Mesodermal cell (in vitro differentiated cells): Measurements from ENCODE around the gene COL18A1.

ENCODE experiments used
- H3K27ac ChIP-seq: 2 replicates; pipeline ENCODE4 v1.7.0; 2013; ENCODE audit warnings: mild to moderate bottlenecking, low read depth, low read length, moderate library complexity; ENCODE audit not compliant: severe bottlenecking
- H3K36me3 ChIP-seq: 2 replicates; pipeline ENCODE4 v1.7.1; 2013; ENCODE audit warnings: mild to moderate bottlenecking, low read length, moderate library complexity; ENCODE audit not compliant: control insufficient read depth, insufficient read depth
- H3K4me1 ChIP-seq: one replicate; pipeline ENCODE4 v1.7.1; 2013; ENCODE audit warnings: mild to moderate bottlenecking, low read length; ENCODE audit not compliant: insufficient read depth, control insufficient read depth, poor library complexity, severe bottlenecking
- H3K4me3 ChIP-seq: 2 replicates; pipeline ENCODE4 v1.7.0; 2013; ENCODE audit warnings: low read length, control low read depth, mild to moderate bottlenecking; ENCODE audit not compliant: insufficient read depth, poor library complexity, severe bottlenecking; ENCODE audit errors: extremely low read depth
- H3K9me3 ChIP-seq: 2 replicates; pipeline ENCODE4 v1.7.1; 2013; ENCODE audit warnings: mild to moderate bottlenecking, low read length, moderate library complexity; ENCODE audit not compliant: control insufficient read depth
- WGBS, 2 experiments: methylation state at CpG; one replicate each; pipeline ENCODE4 v1.1.5; 2013; ENCODE audit warnings: missing lambda C conversion rate in 2 of 2; ENCODE audit not compliant: insufficient coverage in 2 of 2; 5-methylcytosine and 5-hydroxymethylcytosine counted together

COL18A1 gene

DNA sequence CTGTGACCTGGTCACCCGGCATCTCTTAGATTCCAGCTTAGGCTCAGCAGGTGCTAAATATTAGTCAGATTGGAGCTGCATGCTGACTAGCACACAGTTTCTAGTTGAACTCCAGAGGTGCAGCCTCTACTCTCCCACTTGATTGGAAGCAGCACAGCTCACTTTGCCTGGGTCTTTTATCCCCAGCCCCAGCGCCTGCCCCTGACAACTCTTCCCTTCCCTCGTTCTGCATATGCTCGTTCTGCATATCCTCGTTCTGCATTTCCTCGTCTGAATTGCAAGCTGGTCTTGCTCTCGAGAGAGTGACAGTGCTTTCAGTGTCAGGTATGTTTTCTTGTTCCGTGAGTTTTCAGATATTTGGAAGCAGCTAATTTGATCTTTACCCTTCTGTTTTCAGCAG, 11.7 kb downstream of the COL18A1 start:
- H3K9me3 ChIP-seq, result no peaks in the 10 kb centered on the region
- no peak overlapping the region for H3K27ac ChIP-seq
- H3K36me3 ChIP-seq, result peaks cover 57% of the 10 kb centered on the region
- WGBS, 2 experiments, result 51 to 52% methylated on average over 7 to 8 of the region's 8 CpGs
- no peak overlapping the region for H3K4me3 ChIP-seq
- H3K4me1 ChIP-seq, result peaks cover 44% of the 10 kb centered on the region

DNA sequence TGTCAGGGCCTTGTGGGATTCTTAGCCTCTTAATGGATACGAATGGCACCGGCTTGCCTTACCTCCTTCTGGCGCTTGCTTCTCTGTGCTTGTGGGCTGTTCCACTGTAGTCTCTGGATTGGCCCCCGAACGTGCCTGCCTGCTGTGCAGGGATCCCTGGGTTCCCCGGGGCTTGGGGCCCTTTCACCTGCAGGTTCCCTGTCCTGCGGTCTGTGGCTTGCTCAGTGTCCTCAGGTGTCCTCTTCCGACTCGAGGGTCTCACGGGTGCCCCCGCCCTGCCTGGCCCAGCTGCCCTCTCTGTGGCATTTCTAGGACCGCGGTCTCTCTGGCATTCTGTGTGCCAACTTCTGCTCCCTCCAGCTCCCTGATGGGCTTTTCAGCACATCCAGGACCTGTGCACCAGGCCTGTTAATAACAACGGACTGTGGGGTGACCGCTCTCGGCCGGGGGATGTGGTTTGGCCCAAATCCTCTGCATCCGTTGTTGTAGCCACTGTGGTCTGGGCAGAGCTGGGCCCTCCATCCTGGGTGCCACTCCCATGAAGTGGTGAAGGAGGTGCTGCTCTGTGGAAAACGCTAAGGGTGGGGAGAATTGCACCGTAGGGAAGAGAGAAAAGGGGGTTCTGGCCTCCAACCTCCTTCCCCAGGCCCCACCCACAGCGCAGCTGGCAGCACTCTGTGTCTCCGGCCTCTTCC, 12.4 kb downstream of the COL18A1 start:
- peaks cover 46% of the 10 kb centered on the region for H3K4me1 ChIP-seq
- no peaks in the 10 kb centered on the region for H3K9me3 ChIP-seq
- no peak overlapping the region for H3K27ac ChIP-seq
- 90 to 94% methylated on average over 18 to 22 of the region's 22 CpGs for WGBS, 2 experiments
- H3K36me3 ChIP-seq, result peaks cover 60% of the 10 kb centered on the region
- no peak overlapping the region for H3K4me3 ChIP-seq

GRCh38 chr21:45417951-45418300, 13.0 kb downstream of the COL18A1 start:
- peaks cover 57% of the 10 kb centered on the region for H3K36me3 ChIP-seq
- WGBS, 2 experiments, result 94 to 97% methylated on average over 19 to 20 of the region's 20 CpGs
- H3K27ac ChIP-seq, result no peak overlapping the region
- H3K9me3 ChIP-seq, result no peaks in the 10 kb centered on the region
- H3K4me3 ChIP-seq, result no peak overlapping the region
- H3K4me1 ChIP-seq, result peaks cover 43% of the 10 kb centered on the region

DNA sequence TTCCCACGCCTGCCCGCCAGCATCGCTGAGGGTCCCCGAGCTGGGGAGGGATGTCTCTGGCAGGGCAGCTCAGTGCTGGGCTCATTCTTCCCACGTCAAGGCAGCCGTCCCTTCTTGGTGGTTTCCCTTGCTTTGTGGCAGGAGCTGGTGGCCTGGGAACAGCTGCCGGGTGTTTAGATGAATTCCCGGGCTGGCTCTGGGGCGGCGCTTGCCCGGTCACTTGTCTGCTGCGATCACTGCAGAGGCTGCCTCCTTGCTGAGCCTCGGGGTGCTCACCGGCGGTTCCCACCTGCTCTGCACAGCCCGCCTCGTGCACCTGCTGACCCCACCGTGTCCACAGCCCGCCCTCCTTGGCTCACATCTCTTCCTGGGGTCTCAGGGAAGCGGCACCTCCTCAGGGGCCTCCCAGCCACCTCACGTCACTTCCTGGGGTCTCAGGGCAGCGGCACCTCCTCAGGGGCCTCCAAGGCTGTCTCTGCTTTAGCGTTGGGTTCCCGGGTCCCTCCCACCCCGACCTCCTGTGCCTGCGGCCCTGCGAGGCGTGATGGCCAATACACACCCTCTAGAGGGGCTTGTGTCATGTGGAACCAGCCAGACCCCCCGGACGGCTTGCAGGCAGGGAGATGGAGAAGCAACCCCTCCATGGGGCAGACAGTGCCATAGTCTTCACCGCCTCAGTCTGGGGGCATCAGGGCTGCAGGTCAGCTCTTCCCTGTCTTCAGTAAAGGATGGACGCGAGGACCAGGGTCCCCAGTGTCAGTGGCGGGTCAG, 13.5 kb downstream of the COL18A1 start:
- Histone ChIP-seq H3K4me1 (peaks cover 39% of the 10 kb centered on the region), H3K27ac (no peak overlapping the region), H3K9me3 (no peaks in the 10 kb centered on the region), H3K36me3 (peaks cover 57% of the 10 kb centered on the region), H3K4me3 (no peak overlapping the region)
- WGBS, 2 experiments, result 94% methylated on average over 32 of the region's 34 CpGs

GRCh38 chr21:45419162-45419561, 14.2 kb downstream of the COL18A1 start:
- Histone ChIP-seq H3K9me3 (no peaks in the 10 kb centered on the region), H3K4me1 (peaks cover 33% of the 10 kb centered on the region), H3K27ac (no peak overlapping the region), H3K4me3 (no peak overlapping the region), H3K36me3 (peaks cover 60% of the 10 kb centered on the region)
- 95 to 96% methylated on average over 25 of the region's 25 CpGs for whole genome bisulfite sequencing, 2 experiments

DNA sequence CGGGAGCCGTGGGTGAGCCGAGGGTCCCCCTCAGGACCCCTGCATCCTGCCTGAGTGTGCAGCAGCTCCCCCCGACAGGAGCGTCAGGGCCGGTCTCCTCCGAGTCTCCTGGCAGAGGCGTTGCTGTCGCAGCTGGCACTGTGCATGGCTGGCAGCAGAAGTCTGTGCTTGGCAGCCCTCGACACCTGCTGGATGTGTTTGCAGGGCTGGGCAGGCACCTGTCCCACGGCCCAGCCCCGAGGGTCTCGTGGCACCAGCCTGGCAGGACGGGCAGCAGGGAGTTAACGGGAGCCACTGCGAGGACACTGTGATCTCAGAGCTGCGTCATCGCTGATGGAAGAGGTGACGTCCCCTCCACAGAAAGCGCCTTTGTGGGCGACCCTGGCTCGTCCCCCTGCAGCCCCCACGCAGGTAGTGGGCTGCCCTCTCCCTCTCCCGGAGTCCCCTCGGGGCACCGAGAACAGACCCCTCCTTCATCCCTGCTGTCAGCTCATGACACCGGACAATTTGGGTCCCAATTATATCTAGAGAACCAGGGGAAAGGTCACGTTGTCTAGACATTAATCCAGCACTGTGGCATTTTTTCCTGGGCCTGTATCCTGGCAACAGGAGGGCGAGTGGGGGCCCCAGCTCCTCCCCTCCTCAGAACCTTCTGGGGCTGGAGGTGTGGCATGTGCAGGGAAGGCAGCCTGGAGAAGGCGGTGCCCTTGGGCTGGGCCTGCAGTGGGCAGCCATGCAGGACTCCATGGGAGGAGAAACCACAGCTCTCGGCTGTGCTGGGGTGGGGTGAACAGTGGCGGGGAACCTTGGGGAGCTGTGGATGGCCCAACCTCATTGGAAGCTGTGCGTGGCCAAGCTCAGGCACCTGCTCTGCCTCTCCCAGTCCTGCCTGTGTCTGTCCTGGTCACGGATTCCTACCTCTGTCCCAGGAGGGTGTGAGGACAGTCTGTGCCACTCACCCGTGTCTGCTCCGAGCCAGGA, 15.4 kb downstream of the COL18A1 start:
- H3K36me3 ChIP-seq, result peaks cover 54% of the 10 kb centered on the region
- no peak overlapping the region for H3K4me3 ChIP-seq
- peak overlapping the region; percentile 45 for H3K27ac ChIP-seq
- no peaks in the 10 kb centered on the region for H3K9me3 ChIP-seq
- 90% methylated on average over 32 to 36 of the region's 36 CpGs for WGBS, 2 experiments
- peaks cover 30% of the 10 kb centered on the region for H3K4me1 ChIP-seq

- Histone ChIP-seq H3K36me3 (peaks cover 46% of the 10 kb centered on the region), H3K4me1 (peaks cover 24% of the 10 kb centered on the region), H3K27ac (peak overlapping the region; percentile 23), H3K9me3 (no peaks in the 10 kb centered on the region), H3K4me3 (no peak overlapping the region)
- 95% methylated on average over 17 to 23 of the region's 25 CpGs for WGBS, 2 experiments
Observed at GRCh38 chr21:45421071-45421845, 16.3 kb downstream of the COL18A1 start.

DNA sequence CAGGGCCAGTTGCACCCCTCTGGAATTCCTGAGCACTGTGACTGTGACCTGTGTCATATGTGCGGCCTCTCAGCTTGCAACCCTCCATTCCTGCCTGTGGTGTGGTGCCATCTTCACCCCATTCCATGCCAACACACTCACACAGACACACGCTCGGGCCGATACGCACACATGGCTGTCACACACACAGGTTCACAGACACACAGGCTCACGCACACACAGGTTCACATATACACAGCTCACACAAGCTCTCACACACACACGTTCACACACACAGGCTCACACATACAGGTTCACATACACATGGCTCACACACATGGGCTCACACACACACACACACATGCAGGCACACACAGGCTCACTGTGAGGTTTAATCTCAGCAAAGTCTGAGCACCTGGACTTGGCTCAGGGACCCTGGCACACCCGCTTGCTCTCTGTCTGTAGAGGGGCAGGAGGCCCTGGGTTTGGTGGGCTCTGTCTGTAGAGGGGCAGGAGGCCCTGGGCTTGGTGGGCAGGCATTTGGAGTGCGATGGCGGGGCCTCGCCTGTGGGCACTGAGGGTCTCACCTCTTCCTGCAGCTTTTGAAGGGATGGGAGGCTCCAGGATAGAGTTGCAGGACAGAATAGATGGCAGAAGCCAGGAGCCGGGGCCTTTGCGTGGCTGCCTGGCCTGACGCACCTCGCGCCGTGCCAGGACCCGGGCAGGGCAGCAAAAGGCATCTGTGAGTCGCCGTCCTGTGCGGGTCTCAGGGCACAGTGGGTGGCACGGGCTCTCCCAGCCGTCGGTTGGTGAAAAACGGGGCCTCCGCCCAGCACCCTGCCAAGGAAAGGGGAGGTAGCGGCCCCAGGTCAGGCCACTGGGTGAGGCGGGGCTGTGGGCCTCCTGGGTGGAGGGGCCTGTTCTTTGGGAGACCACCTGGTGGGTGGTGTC, 17.1 kb downstream of the COL18A1 start:
- peaks cover 39% of the 10 kb centered on the region for H3K36me3 ChIP-seq
- peak overlapping the region; percentile 23 for H3K27ac ChIP-seq
- H3K4me3 ChIP-seq, result no peak overlapping the region
- 93 to 95% methylated on average over 25 to 27 of the region's 28 CpGs for WGBS, 2 experiments
- H3K4me1 ChIP-seq, result peaks cover 27% of the 10 kb centered on the region
- H3K9me3 ChIP-seq, result no peaks in the 10 kb centered on the region

DNA sequence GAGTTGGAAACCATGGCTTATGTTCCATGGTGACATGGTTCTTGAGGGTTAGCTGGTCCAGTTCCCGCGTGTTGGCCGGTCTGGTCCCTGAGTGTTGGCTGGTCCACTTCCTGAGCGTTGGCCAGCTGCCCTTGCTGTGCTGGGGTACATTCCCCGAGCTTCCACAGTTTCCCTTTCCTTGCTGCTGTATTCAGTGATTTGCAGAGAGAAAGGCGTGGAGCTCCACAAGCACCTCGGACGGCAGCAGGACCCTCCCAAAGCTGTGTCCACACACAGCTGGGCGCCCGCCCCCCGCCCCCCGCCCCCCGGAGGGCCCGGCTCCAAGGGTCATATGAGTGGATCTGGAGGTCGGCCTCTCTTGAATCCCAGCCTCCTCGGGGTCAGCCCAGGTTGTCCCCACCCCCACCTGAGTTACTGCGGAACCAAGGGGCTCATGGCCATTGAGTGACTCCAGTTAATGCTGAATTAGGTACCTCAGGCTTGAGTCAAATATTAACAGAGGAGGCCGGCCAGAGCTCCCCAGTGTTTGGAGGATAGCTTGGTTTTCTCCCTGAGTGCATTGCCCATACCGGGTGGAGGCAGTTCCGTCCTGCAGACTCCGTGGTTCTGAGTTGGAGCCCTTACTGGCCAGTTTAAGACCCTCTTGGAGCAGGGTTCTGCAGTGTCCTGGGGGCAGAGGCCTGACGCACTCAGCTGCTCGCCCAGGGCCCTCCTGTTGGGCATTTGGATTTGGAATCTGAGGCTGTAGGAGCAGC, 18.4 kb downstream of the COL18A1 start:
- H3K9me3 ChIP-seq, result no peaks in the 10 kb centered on the region
- peaks cover 36% of the 10 kb centered on the region for H3K36me3 ChIP-seq
- H3K27ac ChIP-seq, result no peak overlapping the region
- H3K4me1 ChIP-seq, result peaks cover 35% of the 10 kb centered on the region
- no peak overlapping the region for H3K4me3 ChIP-seq
- WGBS, 2 experiments, result 95 to 98% methylated on average over 11 of the region's 23 CpGs
